ENCODE measurements around the gene ZNF273.

ZNF273 gene

GRCh38 chr7:64873517-64873916 is 29.6 kb upstream of the ZNF273 start:
- Mint-ChIP-seq H3K4me3 (no peak overlapping the region), H3K27me3 (peaks cover 23% of the 10 kb centered on the region), H3K27ac (no peak overlapping the region), H3K9me3 (no peaks in the 10 kb centered on the region), H3K36me3 (ENCODE audit: low read depth) (no peaks in the 10 kb centered on the region), H3K4me1 (ENCODE audit: low read depth) (peaks cover 11% of the 10 kb centered on the region)

- H3K9me3 Mint-ChIP-seq, result no peaks in the 10 kb centered on the region
- H3K4me3 Mint-ChIP-seq, result no peak overlapping the region
- peaks cover 23% of the 10 kb centered on the region for H3K27me3 Mint-ChIP-seq
- no peaks in the 10 kb centered on the region for H3K36me3 Mint-ChIP-seq (ENCODE audit: low read depth)
- peaks cover 11% of the 10 kb centered on the region for H3K4me1 Mint-ChIP-seq (ENCODE audit: low read depth)
- no peak overlapping the region for H3K27ac Mint-ChIP-seq
Observed at GRCh38 chr7:64874114-64874513, 29.0 kb upstream of the ZNF273 start.

GRCh38 chr7:64874562-64875250 is 28.4 kb upstream of the ZNF273 start:
- Mint-ChIP-seq H3K9me3 (no peaks in the 10 kb centered on the region), H3K27me3 (peaks cover 23% of the 10 kb centered on the region), H3K4me1 (ENCODE audit: low read depth) (peaks cover 11% of the 10 kb centered on the region), H3K27ac (no peak overlapping the region), H3K36me3 (ENCODE audit: low read depth) (no peaks in the 10 kb centered on the region), H3K4me3 (no peak overlapping the region)

GRCh38 chr7:64875258-64875657 is 27.8 kb upstream of the ZNF273 start:
- Mint-ChIP-seq H3K27ac (no peak overlapping the region), H3K27me3 (peaks cover 23% of the 10 kb centered on the region), H3K4me3 (no peak overlapping the region), H3K36me3 (ENCODE audit: low read depth) (no peaks in the 10 kb centered on the region), H3K9me3 (no peaks in the 10 kb centered on the region), H3K4me1 (ENCODE audit: low read depth) (peaks cover 11% of the 10 kb centered on the region)

- Mint-ChIP-seq H3K4me3 (no peak overlapping the region), H3K36me3 (ENCODE audit: low read depth) (no peaks in the 10 kb centered on the region), H3K27me3 (peaks cover 27% of the 10 kb centered on the region), H3K4me1 (ENCODE audit: low read depth) (peaks cover 11% of the 10 kb centered on the region), H3K27ac (no peak overlapping the region), H3K9me3 (no peaks in the 10 kb centered on the region)
Observed at GRCh38 chr7:64875658-64876406, 27.2 kb upstream of the ZNF273 start.

GRCh38 chr7:64876792-64877713 is 26.0 kb upstream of the ZNF273 start:
- Mint-ChIP-seq H3K27me3 (peaks cover 37% of the 10 kb centered on the region), H3K27ac (peak overlapping the region; percentile 31), H3K4me1 (ENCODE audit: low read depth) (peaks cover 11% of the 10 kb centered on the region), H3K4me3 (peak overlapping the region; percentile 57), H3K9me3 (no peaks in the 10 kb centered on the region), H3K36me3 (ENCODE audit: low read depth) (no peaks in the 10 kb centered on the region)

GRCh38 chr7:64877714-64878610 is 25.1 kb upstream of the ZNF273 start:
- peak overlapping the region; percentile 57 for H3K4me3 Mint-ChIP-seq
- H3K27me3 Mint-ChIP-seq, result peaks cover 45% of the 10 kb centered on the region
- peaks cover 17% of the 10 kb centered on the region for H3K4me1 Mint-ChIP-seq (ENCODE audit: low read depth)
- H3K9me3 Mint-ChIP-seq, result no peaks in the 10 kb centered on the region
- H3K36me3 Mint-ChIP-seq (ENCODE audit: low read depth), result no peaks in the 10 kb centered on the region
- no peak overlapping the region for H3K27ac Mint-ChIP-seq

GRCh38 chr7:64878684-64879083 is 24.4 kb upstream of the ZNF273 start:
- H3K4me3 Mint-ChIP-seq, result no peak overlapping the region
- H3K27me3 Mint-ChIP-seq, result peaks cover 50% of the 10 kb centered on the region
- H3K36me3 Mint-ChIP-seq (ENCODE audit: low read depth), result no peaks in the 10 kb centered on the region
- H3K4me1 Mint-ChIP-seq (ENCODE audit: low read depth), result peaks cover 18% of the 10 kb centered on the region
- H3K27ac Mint-ChIP-seq, result no peak overlapping the region
- H3K9me3 Mint-ChIP-seq, result no peaks in the 10 kb centered on the region

GRCh38 chr7:64879086-64879730 is 23.9 kb upstream of the ZNF273 start:
- H3K9me3 Mint-ChIP-seq, result no peaks in the 10 kb centered on the region
- H3K27me3 Mint-ChIP-seq, result peaks cover 53% of the 10 kb centered on the region
- no peak overlapping the region for H3K27ac Mint-ChIP-seq
- H3K36me3 Mint-ChIP-seq (ENCODE audit: low read depth), result no peaks in the 10 kb centered on the region
- peaks cover 18% of the 10 kb centered on the region for H3K4me1 Mint-ChIP-seq (ENCODE audit: low read depth)
- H3K4me3 Mint-ChIP-seq, result no peak overlapping the region

GRCh38 chr7:64879800-64880199 is 23.3 kb upstream of the ZNF273 start:
- Mint-ChIP-seq H3K4me3 (no peak overlapping the region), H3K4me1 (ENCODE audit: low read depth) (peaks cover 18% of the 10 kb centered on the region), H3K36me3 (ENCODE audit: low read depth) (no peaks in the 10 kb centered on the region), H3K9me3 (no peaks in the 10 kb centered on the region), H3K27me3 (peaks cover 59% of the 10 kb centered on the region), H3K27ac (no peak overlapping the region)

GRCh38 chr7:64880322-64881297 is 22.5 kb upstream of the ZNF273 start:
- Mint-ChIP-seq H3K4me1 (ENCODE audit: low read depth) (peaks cover 18% of the 10 kb centered on the region), H3K27ac (no peak overlapping the region), H3K27me3 (peaks cover 61% of the 10 kb centered on the region), H3K9me3 (no peaks in the 10 kb centered on the region), H3K4me3 (no peak overlapping the region), H3K36me3 (ENCODE audit: low read depth) (no peaks in the 10 kb centered on the region)

GRCh38 chr7:64881461-64882287 is 21.4 kb upstream of the ZNF273 start:
- Mint-ChIP-seq H3K36me3 (ENCODE audit: low read depth) (no peaks in the 10 kb centered on the region), H3K4me3 (no peak overlapping the region), H3K4me1 (ENCODE audit: low read depth) (peaks cover 21% of the 10 kb centered on the region), H3K27ac (no peak overlapping the region), H3K27me3 (peaks cover 61% of the 10 kb centered on the region), H3K9me3 (no peaks in the 10 kb centered on the region)

All from stimulated activated naive CD8-positive, alpha-beta T cell treated with anti-CD3 and anti-CD28 coated beads, Interleukin-15, Interleukin-2, amounts not matched to agents 100 ng/mL and 50 ng/mL, for 24 hours (primary cell).